ENCODE data around the gene CASS4.

CASS4 gene

DNA sequence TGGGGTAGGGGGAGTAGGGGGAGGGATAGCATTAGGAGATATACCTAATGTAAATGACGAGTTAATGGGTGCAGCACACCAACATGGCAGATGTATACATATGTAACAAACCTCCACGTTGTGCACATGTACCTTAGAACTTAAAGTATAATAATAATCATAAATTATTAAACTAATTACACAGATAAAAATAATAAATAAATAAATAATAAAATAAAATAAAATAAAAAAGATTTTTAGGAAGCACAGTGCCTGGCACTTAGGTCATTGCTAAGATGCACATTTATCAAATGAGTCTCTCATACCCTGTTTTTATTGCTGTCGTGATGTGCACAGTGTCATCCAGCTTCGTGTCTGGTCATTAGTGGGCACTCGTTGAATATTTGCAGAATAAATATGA is 37.4 kb downstream of the CASS4 start:
- no peak for DNase-seq

DNA sequence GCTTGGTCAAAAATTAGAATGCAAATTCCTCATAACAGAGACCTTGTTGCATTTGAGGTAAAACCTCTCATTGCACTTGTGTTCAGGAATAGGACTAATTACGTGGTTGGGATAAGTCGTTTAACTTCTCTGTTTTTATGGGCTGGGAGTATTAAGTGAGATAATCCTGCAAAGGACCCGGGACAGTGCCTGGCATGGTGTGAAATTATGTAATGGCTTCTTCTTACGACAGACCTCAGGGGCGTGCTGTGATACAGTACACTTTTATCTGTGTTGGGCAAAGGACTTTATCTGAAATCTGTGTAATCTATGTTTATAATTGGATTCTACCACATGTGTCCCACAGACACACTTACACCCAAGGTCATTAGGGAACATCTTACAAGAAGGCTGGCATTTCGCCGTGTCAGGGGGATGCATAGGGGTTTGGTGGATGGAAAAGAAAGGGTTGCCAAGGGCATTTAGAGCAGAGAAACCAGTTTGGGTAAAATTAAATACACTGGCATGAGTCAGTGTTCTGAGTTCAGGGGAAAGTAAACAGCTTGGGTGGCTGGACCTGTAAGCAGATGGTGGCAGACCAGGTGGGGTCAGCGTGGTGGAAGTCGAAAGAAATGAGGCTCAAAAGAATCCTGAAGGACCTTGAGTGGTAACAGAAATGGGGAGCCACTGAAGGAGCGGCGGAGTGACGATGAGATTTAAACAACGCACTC is 39.2 kb downstream of the CASS4 start:
- DNase-seq, result no peak

GRCh38 chr20:56453352-56453751 is 41.3 kb downstream of the CASS4 start:
- DNase-seq, result no peak

DNA sequence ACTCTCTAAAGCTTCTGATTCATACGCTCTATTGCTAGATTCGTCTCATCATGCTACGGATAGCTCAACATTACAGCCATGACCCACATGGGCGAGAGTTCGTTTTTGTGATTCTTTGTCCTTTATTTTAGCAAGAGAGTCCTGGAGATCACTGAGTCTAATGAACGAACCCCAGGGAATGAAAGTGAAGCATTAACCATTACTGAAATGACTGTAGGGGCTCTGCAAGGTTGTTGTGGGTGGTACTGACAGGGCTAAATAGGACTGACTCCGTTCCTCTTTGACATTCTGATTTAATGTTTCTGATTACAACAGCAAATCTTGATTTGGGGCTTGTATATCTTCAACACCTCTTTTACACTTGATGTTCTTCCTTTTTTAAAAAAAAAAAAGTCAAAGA is 42.7 kb downstream of the CASS4 start:
- no peak for DNase-seq

DNA sequence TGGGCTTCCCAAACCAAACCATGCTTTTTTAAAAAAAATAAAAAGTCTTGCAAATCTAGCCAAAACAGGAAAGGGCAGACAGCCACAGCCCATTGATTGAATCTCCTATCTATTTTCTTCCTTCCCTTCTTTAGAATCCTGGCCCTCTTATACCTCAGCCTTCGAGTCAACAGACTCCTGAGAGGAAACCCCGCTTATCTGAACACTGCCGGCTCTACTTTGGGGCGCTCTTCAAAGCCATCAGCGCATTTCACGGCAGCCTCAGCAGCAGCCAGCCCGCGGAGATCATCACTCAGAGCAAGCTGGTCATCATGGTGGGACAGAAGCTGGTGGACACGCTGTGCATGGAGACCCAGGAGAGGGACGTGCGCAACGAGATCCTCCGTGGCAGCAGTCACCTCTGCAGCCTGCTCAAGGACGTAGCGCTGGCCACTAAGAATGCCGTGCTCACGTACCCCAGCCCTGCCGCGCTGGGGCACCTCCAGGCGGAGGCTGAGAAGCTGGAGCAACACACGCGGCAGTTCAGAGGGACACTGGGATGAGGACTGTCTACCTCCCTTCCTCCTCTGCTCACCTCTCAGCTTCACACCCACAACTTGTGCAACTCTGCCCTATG is 46.3 kb downstream of the CASS4 start:
- no peak for DNase-seq

DNA sequence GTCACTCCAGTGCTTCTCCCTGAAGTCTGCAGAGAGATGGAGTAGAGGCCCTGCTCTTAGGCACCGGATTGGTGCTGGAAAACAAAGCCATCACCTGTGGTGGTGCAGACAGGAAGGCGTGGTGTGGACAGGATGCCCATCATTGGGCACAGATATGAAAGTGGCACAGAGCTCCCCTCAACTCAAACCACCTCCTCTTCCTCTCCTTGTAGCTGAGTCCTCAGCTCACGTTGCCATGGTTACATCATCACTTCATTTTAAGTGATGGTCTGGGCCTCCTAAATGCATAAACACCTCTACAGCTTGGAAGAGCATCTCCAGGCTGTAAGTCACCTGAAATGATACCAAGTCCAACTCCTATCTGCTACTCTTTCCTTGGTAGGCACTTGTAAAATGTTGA is 48.4 kb downstream of the CASS4 start:
- no peak for DNase-seq

DNA sequence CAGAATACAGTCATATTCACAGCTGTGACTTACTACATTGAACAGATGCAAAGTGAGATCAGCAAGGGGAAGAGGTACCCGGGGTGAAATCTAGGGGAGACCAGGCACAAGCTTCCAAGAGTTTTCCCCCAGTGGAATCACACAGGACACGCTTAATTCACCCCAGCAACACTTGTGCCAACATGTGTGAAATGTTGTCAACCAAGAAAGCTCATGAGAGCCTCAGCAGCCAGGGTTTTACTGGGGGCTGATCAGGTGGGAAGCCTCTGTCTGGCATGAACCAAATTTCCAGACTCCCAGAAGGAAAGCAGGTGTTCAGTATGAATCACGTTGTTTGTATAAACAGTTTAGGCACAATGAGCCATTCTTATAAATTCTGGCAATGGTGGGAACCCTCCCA is 49.5 kb downstream of the CASS4 start:
- DNase-seq, result no peak

DNA sequence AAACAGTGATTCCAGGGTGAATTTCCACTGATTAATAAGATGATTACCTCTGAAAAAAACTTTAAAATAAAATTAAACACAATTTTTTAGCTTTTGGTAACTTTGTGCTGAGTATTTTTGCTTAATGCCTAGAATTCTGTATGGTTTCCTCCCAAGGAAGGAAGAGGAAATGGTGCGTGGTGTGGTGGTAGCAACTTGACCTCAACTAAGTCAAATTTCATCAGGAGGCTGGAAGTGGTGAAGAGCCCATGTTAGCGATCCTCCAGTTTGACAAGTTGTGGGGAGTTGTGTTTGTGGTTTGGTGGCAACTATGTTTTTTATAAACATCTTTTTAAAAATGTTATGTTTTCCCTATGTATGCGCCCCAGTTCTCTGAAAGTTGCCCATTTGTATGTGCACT is 51.4 kb downstream of the CASS4 start:
- DNase-seq, result no peak

DNA sequence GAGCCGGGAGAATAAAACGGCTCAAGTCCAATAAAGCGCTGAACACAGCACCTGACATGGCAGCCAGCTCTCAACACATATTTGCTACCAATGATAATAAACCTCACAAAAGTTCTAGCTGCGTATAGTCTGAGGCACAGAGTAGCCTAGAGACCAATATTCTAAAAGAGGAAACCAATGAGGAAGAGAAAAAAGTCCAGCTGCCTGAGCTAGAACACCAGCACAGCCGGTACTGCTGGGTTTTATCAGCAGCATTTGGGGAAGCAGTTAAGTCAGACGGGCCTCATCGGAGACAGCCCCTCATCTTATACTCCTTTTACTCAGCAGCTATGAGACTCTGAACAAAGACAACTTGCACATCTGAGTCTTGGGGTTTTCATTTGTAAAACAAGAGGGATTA is 53.9 kb downstream of the CASS4 start:
- no peak for DNase-seq

- DNase-seq, result no peak
Observed at GRCh38 chr20:56467968-56468315, 55.9 kb downstream of the CASS4 start.

DNA sequence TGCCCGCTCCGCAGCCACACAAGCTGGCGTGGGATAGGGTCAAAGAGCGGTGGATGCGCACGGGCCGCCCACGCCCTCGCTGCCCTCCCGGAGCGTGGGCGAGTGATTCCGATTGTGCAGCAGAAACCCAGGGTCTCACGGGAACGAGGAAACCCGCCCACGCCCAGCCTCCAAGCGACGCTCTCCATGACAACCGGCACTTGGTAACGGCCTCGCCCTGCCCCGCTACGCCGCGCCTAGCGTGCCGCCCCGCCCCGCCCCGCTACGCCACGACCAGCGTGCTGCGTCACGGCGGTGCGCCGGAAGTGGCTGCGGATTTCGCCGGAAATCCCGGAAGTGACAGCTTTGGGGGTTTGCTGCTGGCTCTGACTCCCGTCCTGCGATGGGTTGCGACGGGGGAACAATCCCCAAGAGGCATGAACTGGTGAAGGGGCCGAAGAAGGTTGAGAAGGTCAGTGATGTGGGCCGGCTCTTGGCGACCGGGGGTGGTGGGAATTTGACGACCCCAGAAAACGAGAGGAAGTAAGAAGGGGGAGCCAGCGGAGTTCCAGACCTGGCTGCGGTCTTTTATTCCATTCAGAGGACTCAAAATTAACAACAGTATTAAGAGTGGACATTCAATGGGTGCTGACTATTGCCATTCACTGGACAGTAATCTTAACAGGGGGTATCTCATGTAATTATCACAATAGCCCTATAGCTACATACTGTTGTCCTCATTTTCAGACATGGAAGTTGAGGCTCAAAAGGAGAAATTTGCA is 56.4 kb downstream of the CASS4 start, which contains the start of gene RTF2:
RTF2 (plus strand) TSS at position 312 of the 761 bp plus-strand sequence; CDS start at position 383, 71 bp downstream.
- DNase-seq, result no peak

- DNase-seq, result no peak
Observed at GRCh38 chr20:56469077-56469449, 57.0 kb downstream of the CASS4 start.

GRCh38 chr20:56483970-56484369 is 71.9 kb downstream of the CASS4 start:
- DNase-seq, result no peak

DNA sequence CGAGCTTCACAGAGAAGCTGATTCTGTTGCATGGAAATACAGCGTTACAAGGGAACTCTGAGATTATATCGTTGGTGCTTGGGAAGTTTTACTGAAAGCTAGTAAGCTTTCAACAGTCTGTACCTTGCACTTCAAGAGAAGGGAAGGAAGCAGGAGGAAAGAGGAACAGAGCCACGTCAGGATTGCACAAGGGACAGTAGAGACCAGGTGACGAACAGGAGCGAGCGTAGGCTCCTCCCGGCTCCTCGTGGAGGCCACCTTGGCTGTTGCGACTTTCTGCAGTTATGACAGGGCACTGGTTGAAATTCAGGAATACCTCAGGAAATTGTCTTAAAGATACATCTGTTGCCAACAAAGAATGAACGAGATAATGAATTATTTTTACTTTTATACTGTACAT is 75.2 kb downstream of the CASS4 start:
- DNase-seq, result no peak

- no peak for DNase-seq
Observed at GRCh38 chr20:56488566-56488965, 76.5 kb downstream of the CASS4 start.

- DNase-seq, result no peak
Observed at GRCh38 chr20:56501116-56501515, 89.1 kb downstream of the CASS4 start.

GRCh38 chr20:56503916-56504315 is 91.9 kb downstream of the CASS4 start:
- no peak for DNase-seq

DNA sequence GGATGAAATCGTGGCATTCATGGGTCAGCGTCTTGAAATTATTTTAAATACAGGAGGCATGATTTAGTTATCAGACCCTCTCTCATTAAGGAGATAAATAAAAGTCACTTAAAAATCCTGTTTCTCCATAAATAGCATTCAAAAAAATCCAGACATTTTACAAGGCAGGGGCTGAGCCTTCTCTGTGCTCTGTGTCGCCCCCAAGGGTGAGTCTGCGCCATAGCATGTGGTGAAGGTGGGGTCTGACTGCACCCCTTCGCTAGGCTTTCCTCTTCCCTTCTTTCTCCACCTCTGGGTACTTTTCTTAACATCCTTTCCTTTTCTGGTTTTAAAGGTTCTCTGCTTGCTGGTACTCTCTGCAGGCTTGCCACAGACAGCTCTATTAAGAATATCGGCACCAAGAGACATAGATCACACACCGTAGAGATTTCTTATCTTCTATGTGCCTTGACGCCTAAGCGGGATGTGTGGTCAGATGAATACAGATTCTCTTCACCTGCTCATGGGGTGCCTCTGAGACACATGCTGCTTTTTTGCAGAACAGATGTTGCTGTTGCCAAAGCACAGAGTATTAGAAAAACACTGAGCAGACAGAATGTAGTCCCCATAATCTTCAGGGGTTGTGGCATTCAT is 92.4 kb downstream of the CASS4 start:
- DNase-seq, result no peak

GRCh38 chr20:56506103-56506502 is 94.0 kb downstream of the CASS4 start:
- no peak for DNase-seq
